Activated CD4-positive, alpha-beta T cell treated with anti-CD3 and anti-CD28 coated beads, Interleukin-2, amount 10 ng/mL, durations not matched to agents 24 days and 14 days (primary cell): ENCODE results near the gene IL1RN. TPM values are rescaled to one million over a fixed set of nuclear protein-coding genes. Genes with fewer than 3 reads are reported as not detected.
A peak's percentile ranks its signal among the peaks of the same experiment; 100 is the strongest.

Experiments
- DNase-seq: peaks from one replicate; pipeline ENCODE4 v3.0.0; 2022
- H3K27ac Mint-ChIP-seq: one replicate; pipeline ENCODE4 v1.8.0; 2022; ENCODE audit warnings: mild to moderate bottlenecking, mixed read lengths
- H3K27me3 Mint-ChIP-seq: one replicate; pipeline ENCODE4 v1.8.0; 2022; ENCODE audit warnings: mixed read lengths
- H3K36me3 Mint-ChIP-seq: one replicate; pipeline ENCODE4 v1.8.0; 2022; ENCODE audit warnings: low read depth, mild to moderate bottlenecking, mixed read lengths
- H3K4me1 Mint-ChIP-seq: one replicate; pipeline ENCODE4 v1.8.0; 2021; ENCODE audit warnings: mixed read lengths
- H3K4me3 Mint-ChIP-seq: one replicate; pipeline ENCODE4 v1.8.0; 2022; ENCODE audit warnings: mild to moderate bottlenecking, moderate library complexity, mixed read lengths
- H3K9me3 Mint-ChIP-seq: one replicate; pipeline ENCODE4 v1.8.0; 2021; ENCODE audit warnings: mixed read lengths
- intact Hi-C: fragments of 100-400 bp; cut with micrococcal nuclease; formaldehyde crosslinking; loops from one replicate; pipeline ENCODE4 v1.15.1; 2023
- total RNA-seq: library from RNA; stranded (reverse); gene quantifications from 2 replicates; pipeline ENCODE4 v1.2.3, GENCODE V29; 2022

IL1RN gene
- total RNA-seq, 1 donor from 2014 or later, result 3.3 TPM

DNA sequence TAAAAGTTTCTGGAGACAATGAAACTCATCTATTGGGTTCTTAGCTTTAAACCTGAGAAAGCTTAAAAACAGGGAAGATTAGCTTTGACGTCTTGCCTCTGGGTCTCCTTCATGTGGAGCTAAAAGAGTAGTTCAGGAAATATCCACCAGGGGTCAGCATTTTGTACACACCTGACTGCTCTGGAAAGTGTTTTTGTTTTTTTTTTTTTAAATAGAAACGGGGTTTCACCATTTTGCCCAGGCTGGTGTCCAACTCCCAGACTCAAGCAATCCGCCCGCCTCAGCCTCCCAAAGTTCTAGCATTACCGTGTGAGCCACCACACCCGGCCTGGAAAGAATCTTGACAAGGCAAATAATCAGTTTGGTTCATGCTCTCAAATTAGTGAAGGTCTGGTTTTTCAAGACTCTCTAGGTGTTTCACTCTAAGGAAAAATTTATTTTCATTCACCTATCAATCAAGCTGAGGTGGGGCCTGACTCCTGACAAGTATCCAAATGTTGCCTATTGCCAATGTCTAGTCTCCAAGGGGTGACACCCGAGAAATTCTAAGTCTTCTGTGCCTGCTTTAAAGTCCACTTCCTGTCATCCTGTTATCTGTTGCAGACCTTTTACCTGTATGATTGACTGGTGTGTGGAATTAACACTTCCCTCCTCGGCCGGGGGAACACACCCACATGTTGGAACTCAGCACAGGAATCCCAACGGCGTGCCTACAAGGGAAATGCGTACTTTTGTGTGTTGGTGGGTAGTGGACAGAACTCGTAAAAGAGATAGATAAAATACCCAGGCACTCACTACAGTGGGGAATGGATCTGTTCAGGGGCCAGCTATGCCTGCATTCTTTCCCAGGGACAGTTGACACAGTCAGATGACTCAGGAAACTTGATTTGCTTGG is 11.3 kb downstream of the IL1RN start:
- H3K9me3 Mint-ChIP-seq, result no peaks in the 10 kb centered on the region
- H3K4me3 Mint-ChIP-seq, result peak overlapping the region; percentile 34
- H3K27ac Mint-ChIP-seq, result peak overlapping the region; percentile 61
- H3K36me3 Mint-ChIP-seq, result no peaks in the 10 kb centered on the region
- no peaks in the 10 kb centered on the region for H3K27me3 Mint-ChIP-seq
- H3K4me1 Mint-ChIP-seq, result peaks cover 34% of the 10 kb centered on the region
- peak; percentile 92 for DNase-seq
- intact Hi-C loops, result loop anchor here (1.0 to 5.0 kb wide), 6 partner anchors 18 to 254 kb away; partner anchors contain the start of gene PSD4

DNA sequence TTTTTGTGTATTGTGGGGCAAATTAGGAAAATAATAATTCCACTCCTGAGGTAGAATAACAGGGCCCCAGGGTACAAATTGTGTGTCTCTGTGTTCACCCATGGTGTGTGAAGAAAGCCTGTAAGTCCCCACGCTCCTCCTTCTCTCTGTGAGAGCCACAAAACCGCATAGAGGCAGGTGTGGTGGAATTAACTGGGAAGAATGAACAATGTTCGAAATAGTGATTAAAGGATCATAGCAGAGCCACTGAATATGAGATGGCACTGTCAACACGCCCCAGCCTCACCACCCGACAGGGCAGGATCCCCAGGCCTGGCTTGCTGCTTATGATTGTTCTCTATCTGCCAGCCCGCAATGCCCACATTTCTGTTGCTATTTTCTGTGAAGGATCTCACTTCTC is 14.1 kb downstream of the IL1RN start:
- Mint-ChIP-seq H3K9me3 (peaks cover 16% of the 10 kb centered on the region), H3K27ac (no peak overlapping the region), H3K36me3 (no peaks in the 10 kb centered on the region), H3K4me3 (no peak overlapping the region), H3K27me3 (peaks cover 20% of the 10 kb centered on the region), H3K4me1 (peaks cover 24% of the 10 kb centered on the region)
- DNase-seq, result no peak
- intact Hi-C loops, result no loop called here

DNA sequence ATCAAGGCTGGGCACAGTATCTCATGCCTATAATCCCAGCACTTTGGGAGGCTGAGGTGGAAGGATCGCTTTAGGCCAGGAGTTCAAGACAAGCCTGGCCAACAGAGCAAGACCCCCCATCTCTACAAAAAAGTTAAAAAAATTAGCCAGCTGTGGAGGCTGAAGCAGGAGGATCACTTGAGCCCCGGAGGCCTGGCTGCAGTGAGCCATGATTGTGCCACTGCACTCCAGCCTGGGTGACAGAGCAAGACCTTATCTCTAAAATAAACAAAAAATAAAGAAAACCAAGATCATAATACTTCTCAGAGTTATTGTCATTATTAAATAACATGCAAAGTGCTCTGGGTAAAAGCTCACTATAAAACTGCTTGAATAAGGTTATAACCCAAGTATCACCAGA is 14.9 kb downstream of the IL1RN start:
- no peak overlapping the region for H3K4me3 Mint-ChIP-seq
- H3K27me3 Mint-ChIP-seq, result peaks cover 20% of the 10 kb centered on the region
- no peaks in the 10 kb centered on the region for H3K36me3 Mint-ChIP-seq
- peaks cover 16% of the 10 kb centered on the region for H3K9me3 Mint-ChIP-seq
- H3K27ac Mint-ChIP-seq, result no peak overlapping the region
- DNase-seq, result no peak
- intact Hi-C loops, result no loop called here
- H3K4me1 Mint-ChIP-seq, result peaks cover 19% of the 10 kb centered on the region

DNA sequence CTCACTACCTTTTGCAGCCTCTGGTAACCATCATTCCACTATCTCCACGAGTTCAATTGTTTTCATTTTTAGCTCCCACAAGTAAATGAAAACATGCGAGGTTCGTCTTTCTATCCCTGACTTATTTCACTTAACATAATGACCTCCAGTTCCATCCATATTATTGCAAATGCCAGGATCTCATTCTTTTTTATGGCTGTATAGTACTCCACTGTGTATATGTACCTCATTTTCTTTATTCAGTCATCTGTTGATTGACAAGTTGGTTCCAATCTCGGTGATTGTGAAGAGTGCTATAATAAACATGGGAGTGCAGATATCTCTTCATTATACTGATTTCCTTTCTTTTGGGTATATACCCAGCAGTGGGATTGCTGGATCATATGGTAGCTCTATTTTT is 16.9 kb downstream of the IL1RN start:
- Mint-ChIP-seq H3K27me3 (peaks cover 24% of the 10 kb centered on the region), H3K9me3 (peaks cover 16% of the 10 kb centered on the region), H3K4me3 (no peak overlapping the region), H3K36me3 (no peaks in the 10 kb centered on the region), H3K4me1 (peaks cover 2% of the 10 kb centered on the region), H3K27ac (no peak overlapping the region)
- intact Hi-C loops, result no loop called here
- no peak for DNase-seq

DNA sequence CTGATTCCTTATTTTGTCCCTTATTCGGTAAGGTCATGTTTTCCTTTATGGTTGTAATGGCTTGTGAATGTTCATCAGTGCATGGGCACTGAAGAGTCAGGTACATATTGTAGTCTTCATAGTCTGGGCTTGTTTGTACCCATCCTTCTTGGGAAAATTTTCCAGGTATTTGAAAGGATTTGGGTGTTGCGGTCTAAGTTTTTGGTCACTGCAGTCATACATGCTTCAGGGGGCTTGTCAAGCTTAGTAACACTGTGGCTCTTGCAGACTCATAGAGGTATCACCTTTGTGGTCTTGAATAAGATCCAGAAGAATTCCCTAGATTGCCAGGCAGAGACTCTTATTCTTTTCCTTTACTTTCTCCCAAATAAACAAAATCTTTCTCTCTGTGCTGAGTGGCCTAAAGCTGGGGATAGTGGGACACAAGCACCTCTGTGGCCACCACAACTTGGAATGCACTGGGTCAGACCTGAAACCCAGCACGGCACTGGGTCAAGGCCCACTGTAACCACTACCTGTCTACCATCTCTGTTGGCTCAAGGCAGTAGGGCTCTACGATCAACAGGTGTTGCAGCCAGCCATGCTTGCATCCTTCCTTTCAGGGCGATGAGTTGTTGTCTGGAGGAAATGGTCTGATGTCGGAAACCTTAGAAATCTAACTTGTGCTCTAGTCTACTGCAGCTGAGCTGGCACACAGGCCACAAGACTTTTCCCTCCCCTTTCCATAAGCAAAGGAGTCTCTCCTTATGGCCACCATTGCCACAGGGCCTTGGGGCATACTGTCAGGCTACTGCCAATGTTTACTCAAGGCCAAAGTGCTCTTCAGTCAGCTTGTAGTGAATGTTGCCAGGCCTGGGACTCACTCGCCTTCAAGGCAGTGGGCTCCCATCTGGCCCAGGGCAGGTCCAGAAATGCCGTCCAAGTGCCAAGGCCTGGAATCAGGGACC is 21.5 kb downstream of the IL1RN start:
- no peaks in the 10 kb centered on the region for H3K36me3 Mint-ChIP-seq
- H3K27ac Mint-ChIP-seq, result no peak overlapping the region

DNA sequence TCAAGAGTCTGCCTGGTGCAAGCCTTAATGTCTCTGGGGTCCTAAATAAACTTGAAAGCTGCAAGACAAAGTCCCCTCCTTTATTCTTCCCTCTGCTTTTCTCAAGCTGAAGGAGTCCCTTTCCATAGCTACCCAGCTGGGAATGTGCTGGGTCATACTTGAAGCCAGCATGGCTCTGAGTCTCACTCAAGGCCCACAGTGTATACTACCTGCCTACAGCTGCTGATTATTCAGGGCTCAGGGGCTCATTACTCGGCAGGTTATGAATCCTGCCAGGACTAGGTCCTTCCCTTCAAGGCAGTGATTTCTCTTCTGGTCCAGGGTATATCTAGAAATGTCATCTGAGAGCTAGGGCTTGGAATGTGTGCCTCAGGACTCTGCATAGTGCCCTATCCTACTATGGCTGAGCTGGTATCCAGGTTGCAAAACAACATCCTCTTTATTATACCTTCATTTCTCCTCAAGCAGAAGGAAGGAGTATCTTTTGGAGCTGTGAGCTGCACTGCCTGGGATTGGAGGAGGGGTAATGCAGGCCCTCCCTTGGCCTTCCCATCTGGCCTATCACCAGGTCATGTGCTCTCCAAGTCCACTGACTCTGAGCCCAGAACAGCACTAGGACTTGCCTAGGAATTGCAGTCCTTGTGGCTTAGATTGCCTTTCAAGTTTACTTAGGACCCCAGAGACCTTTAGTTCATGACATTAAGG is 22.3 kb downstream of the IL1RN start:
- H3K4me3 Mint-ChIP-seq, result no peak overlapping the region
- intact Hi-C loops, result no loop called here
- H3K27ac Mint-ChIP-seq, result no peak overlapping the region
- H3K4me1 Mint-ChIP-seq, result no peaks in the 10 kb centered on the region
- DNase-seq, result no peak
- no peaks in the 10 kb centered on the region for H3K36me3 Mint-ChIP-seq
- peaks cover 24% of the 10 kb centered on the region for H3K27me3 Mint-ChIP-seq
- peaks cover 9% of the 10 kb centered on the region for H3K9me3 Mint-ChIP-seq

More for the DNA sequence above, 21.5 kb downstream of the IL1RN start:
- no peak for DNase-seq
- Mint-ChIP-seq H3K9me3 (peaks cover 16% of the 10 kb centered on the region), H3K4me1 (no peaks in the 10 kb centered on the region), H3K27me3 (peaks cover 27% of the 10 kb centered on the region), H3K4me3 (no peak overlapping the region)
- intact Hi-C loops, result no loop called here

DNA sequence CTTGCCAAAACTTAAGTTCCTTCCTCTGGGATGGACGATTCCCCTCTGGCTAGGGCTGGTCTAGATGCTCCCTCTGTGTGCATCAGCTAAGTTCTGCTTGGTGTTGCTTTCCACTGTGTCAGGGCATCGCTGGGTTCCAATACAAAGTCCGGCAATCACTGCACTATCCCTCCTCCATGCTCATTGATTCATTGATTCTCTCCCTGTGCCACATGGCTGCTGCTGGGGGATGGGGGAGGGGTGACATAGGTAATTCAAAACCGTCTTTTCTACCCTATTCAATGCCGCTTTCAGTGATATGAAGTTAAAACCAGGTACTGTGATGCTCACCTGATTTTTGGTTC is 22.8 kb downstream of the IL1RN start:
- no peaks in the 10 kb centered on the region for H3K4me1 Mint-ChIP-seq
- H3K9me3 Mint-ChIP-seq, result peaks cover 4% of the 10 kb centered on the region
- no peaks in the 10 kb centered on the region for H3K36me3 Mint-ChIP-seq
- no peak for DNase-seq
- peaks cover 20% of the 10 kb centered on the region for H3K27me3 Mint-ChIP-seq
- intact Hi-C loops, result no loop called here
- H3K4me3 Mint-ChIP-seq, result no peak overlapping the region
- H3K27ac Mint-ChIP-seq, result no peak overlapping the region

DNA sequence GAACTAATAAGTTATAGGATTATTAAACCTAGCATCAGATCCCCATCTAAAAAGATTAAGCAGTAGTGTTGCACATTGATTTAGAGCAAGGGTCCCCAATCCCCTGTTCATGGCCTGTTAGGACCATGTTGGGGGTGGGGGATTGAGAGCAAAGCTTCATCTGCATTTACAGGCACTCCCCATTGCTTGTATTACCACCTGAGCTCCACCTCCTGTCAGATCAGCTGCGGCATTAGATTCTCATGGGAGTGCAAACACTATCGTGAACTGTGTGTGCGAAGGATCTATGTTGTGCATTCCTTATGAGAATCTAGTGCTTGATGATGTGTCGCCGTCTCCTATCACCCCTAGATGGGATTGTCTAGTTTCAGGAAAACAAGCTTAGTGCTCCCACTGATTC is 27.9 kb downstream of the IL1RN start:
- Mint-ChIP-seq H3K27me3 (peaks cover 6% of the 10 kb centered on the region), H3K4me3 (no peak overlapping the region), H3K4me1 (peaks cover 19% of the 10 kb centered on the region), H3K36me3 (peaks cover 2% of the 10 kb centered on the region), H3K27ac (no peak overlapping the region), H3K9me3 (no peaks in the 10 kb centered on the region)
- intact Hi-C loops, result no loop called here
- no peak for DNase-seq

DNA sequence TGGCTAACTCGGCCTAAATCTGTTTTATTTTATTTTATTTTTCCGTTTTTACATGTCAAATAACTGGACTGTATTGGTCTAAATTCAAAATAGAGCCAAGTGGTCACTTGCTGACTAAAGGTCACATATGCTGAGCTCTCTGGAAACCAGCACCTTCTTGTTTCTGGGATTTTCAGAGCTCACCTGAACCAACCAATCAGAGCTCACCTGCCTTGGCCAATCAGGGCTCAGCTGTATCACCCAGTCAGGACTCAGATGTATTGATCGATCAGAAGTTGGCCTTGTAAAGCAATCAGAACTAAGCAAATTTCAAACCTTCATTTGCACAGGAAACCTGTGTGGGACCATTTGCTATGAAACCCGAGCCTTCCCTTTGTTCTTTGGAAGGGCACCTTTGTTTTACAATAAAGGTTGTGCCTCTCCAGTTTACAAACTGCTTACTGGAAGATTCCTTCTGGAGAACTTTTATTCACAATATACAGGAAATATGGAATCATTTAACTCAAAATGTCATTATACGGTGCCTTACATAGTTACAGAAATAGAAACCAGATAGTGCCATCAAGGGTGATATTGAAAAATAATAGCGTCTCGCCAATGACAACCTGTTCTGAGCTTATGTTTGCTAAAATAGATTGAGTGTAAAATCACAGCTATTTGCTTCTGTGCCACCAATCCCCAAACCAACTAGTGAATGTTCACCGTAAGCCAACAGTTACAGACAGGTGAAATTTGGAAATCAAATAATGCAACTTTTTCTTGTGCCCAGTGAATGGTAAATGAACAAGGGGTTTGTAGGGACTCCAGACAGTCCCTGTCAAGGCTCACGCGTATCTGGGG is 29.1 kb downstream of the IL1RN start:
- intact Hi-C loops, result loop anchor here (2.0 kb wide), 2 partner anchors 18 kb away; no protein-coding TSS in a partner anchor

DNA sequence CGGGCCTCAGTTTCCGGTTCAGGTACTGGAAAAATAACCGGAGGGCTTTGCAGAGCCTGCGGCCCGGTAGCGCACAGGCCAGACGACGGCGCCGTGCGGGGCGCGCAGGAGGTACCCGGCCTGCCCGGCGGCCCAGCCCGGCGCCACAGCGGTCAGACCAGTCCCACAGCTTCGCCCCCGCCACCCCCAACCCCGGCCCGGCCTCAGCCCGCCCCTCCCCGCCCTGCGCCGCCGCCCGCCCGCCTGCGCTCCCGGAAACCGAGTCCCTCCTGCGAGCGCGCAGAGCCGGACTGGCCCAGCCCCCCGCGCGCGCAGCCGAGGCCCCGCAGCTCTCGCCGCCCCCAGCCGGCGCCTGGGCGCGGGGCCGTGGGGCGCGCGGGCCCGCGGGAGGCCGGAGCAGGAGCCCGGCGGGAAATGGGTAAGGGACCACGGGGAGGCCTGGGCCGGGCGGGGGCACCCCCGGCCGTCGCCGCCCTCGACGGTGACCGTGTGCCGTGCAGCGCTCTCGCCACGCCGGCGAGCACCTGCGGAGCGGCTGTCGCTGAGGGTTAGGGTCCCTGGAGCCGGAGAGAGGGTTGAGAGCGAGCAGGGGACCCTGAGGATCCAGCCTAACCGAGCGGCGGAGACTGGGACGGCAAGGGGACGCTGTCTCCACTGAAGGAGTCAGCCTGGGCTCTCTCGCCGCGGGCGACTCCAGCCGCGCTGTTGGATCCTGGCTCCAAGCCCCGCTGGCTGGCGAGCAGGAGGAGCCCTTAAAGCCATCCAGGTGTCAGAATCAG is 29.9 kb downstream of the IL1RN start:
- intact Hi-C loops, result loop anchor here (2.0 kb wide), 2 partner anchors 17 to 19 kb away; no protein-coding TSS in a partner anchor
- Mint-ChIP-seq H3K4me3 (peak overlapping the region; percentile 86), H3K36me3 (peaks cover 2% of the 10 kb centered on the region), H3K4me1 (peaks cover 19% of the 10 kb centered on the region), H3K27ac (peak overlapping the region; percentile 87), H3K9me3 (no peaks in the 10 kb centered on the region), H3K27me3 (peaks cover 3% of the 10 kb centered on the region)
- DNase-seq, result peak; percentile 87

More for the DNA sequence above, 29.1 kb downstream of the IL1RN start:
- H3K9me3 Mint-ChIP-seq, result no peaks in the 10 kb centered on the region
- peak overlapping the region; percentile 77 for H3K4me3 Mint-ChIP-seq
- peak overlapping the region; percentile 65 for H3K27ac Mint-ChIP-seq
- H3K36me3 Mint-ChIP-seq, result peaks cover 2% of the 10 kb centered on the region
- peaks cover 6% of the 10 kb centered on the region for H3K27me3 Mint-ChIP-seq
- no peak for DNase-seq
- H3K4me1 Mint-ChIP-seq, result peaks cover 19% of the 10 kb centered on the region

DNA sequence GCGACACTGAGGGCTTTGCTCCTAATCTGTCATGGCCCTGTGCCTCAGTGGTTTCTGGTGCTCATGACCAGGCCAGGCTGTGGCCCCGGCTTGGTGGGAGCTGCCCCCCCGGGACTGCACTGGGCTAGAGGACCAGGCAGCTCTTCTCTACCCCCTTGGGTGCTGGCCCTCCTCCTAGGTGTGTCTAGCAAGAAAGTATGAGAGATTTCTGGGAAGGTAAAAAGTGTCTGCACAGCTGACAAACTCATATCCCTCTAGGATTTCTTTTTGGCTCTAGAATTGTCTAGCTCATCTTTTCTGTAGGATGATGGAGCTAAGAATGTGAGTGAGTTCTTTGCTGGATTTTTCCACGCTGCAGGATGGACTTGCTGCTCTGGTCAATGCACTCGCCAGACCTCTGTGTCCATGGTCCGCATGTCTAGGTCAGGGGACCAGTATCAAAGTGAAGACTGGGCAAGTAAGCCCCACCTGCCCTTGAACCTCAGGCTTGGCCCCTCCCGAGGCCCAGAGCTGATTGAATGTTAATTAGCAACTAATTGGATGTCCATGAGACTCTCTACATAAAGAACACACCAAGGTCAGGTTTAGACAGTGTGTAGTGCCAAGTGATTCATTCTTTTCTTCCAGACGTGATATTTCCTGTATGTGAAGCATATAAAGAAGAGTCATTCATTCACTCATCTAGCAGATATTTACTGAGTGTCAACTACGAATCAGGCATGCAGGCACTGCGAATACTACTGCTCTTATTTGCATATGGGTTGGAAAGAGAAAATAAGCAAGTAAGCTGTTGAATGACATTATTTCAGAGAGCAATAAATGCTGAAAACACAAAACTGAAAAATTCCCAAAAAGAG is 30.7 kb downstream of the IL1RN start:
- H3K4me3 Mint-ChIP-seq, result peak overlapping the region; percentile 86
- peaks cover 2% of the 10 kb centered on the region for H3K36me3 Mint-ChIP-seq
- H3K27ac Mint-ChIP-seq, result peak overlapping the region; percentile 87
- no peaks in the 10 kb centered on the region for H3K9me3 Mint-ChIP-seq
- intact Hi-C loops, result loop anchor here (1.0 to 2.0 kb wide), 3 partner anchors 11 to 19 kb away; no protein-coding TSS in a partner anchor
- peaks cover 3% of the 10 kb centered on the region for H3K27me3 Mint-ChIP-seq
- DNase-seq, result no peak
- peaks cover 26% of the 10 kb centered on the region for H3K4me1 Mint-ChIP-seq
